ENCODE measurements around the gene VPS37B.

Gene VPS37B

GRCh38 chr12:122862872-122863701 is 32.8 kb downstream of the VPS37B start:
- peak; percentile 68 for DNase-seq

GRCh38 chr12:122862110-122862634 is 33.8 kb downstream of the VPS37B start:
- DNase-seq: no peak

GRCh38 chr12:122861587-122861970 is 34.3 kb downstream of the VPS37B start:
- DNase-seq: no peak

- no peak for DNase-seq
Measured at GRCh38 chr12:122860854-122861586, 34.9 kb downstream of the VPS37B start.

- DNase-seq: no peak
Measured at GRCh38 chr12:122860040-122860853, 35.7 kb downstream of the VPS37B start.

- no peak for DNase-seq
Measured at GRCh38 chr12:122859303-122860039, 36.5 kb downstream of the VPS37B start.

- DNase-seq: no peak
Measured at GRCh38 chr12:122858591-122859302, 37.2 kb downstream of the VPS37B start.

GRCh38 chr12:122858171-122858570 is 37.8 kb downstream of the VPS37B start:
- DNase-seq: no peak

- DNase-seq: no peak
Measured at GRCh38 chr12:122856999-122857671, 38.8 kb downstream of the VPS37B start.

- peak; percentile 63 for DNase-seq
Measured at GRCh38 chr12:122855928-122856831, 39.7 kb downstream of the VPS37B start.

GRCh38 chr12:122855071-122855829 is 40.7 kb downstream of the VPS37B start:
- DNase-seq: no peak

GRCh38 chr12:122854554-122854953 is 41.4 kb downstream of the VPS37B start:
- DNase-seq: no peak

GRCh38 chr12:122853582-122854245 is 42.2 kb downstream of the VPS37B start:
- DNase-seq: no peak

GRCh38 chr12:122852336-122853275 is 43.3 kb downstream of the VPS37B start:
- no peak for DNase-seq

- no peak for DNase-seq
Measured at GRCh38 chr12:122851820-122852219, 44.1 kb downstream of the VPS37B start.

- DNase-seq: no peak
Measured at GRCh38 chr12:122850695-122851350, 45.1 kb downstream of the VPS37B start.

- DNase-seq: no peak
Measured at GRCh38 chr12:122850048-122850445, 45.9 kb downstream of the VPS37B start.

Measured in NCI-H187 treated with DMSO at 0.1 percent for 48 hours (cell line).